ENCODE measurements around the gene EN2.

The EN2 gene

DNA sequence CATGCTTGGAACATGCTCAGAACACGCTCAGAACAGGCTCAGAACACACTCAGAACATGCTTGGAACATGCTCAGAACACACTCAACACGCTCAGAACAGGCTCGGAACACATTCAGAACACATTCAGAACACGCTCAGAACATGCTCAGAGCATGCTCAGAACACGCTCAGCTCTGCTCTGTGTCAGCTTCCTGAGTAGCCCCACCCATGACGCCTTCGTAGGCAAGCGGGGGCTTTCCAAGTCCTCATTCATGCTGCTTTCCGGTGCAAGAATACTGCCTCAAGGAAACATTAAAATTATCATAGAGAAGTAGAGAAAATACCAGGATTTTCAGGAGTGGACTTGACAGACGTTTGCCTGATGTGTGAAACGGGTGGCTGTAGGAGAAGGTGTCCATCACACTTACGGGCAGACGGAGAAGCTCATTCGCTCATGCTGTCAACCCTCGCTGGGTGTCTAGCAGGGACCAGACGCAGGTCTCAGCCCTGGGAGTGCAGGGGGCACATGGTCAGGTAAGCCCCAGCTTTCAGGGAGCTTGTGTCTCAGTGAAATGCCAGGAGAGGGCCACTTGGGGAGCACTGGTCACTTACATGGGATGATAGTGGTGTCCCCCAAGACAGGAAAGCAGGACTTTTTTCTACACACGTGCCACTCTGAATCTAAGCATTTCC lies 24.7 kb downstream of the EN2 start:
- no peak for DNase-seq (ENCODE audit: low read depth in 1 of 2, low spot score in 1 of 2)
- Histone ChIP-seq H3K27me3 (ENCODE audit: insufficient read depth, poor library complexity, severe bottlenecking) (peaks cover 16% of the 10 kb centered on the region), H3K27ac (replicated peaks) (no peak overlapping the region)

DNA sequence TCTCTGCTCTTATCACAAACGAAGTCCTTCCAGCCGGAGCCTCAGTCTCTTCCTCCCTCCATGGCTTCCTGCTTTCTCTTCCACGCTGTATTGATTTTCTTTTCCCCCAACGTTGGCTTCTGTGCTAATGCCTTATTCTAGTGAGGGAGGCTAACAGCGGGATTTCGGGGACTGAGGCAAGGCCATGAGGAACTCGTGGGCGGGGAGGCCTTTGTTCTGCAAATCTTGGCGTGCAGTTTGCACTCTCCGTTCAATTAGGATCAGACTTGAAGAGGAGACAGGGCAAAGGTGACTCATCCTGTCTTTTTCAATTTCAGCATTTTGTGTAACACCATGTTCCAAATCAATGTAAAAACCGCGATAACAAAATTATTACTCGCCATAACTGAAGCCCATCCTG lies 25.3 kb downstream of the EN2 start:
- Histone ChIP-seq H3K27me3 (ENCODE audit: insufficient read depth, poor library complexity, severe bottlenecking) (peaks cover 14% of the 10 kb centered on the region), H3K27ac (replicated peaks) (no peak overlapping the region), H3K4me3 (replicated peaks; ENCODE audit: insufficient read depth, low read length) (no peak overlapping the region)
- TF ChIP-seq, protein P1, sequence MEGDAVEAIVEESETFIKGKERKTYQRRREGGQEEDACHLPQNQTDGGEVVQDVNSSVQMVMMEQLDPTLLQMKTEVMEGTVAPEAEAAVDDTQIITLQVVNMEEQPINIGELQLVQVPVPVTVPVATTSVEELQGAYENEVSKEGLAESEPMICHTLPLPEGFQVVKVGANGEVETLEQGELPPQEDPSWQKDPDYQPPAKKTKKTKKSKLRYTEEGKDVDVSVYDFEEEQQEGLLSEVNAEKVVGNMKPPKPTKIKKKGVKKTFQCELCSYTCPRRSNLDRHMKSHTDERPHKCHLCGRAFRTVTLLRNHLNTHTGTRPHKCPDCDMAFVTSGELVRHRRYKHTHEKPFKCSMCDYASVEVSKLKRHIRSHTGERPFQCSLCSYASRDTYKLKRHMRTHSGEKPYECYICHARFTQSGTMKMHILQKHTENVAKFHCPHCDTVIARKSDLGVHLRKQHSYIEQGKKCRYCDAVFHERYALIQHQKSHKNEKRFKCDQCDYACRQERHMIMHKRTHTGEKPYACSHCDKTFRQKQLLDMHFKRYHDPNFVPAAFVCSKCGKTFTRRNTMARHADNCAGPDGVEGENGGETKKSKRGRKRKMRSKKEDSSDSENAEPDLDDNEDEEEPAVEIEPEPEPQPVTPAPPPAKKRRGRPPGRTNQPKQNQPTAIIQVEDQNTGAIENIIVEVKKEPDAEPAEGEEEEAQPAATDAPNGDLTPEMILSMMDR (IDR thresholded peaks at IDR 0.05; ENCODE audit: insufficient read depth, low read length) = no peak
- TF ChIP-seq GABPA (IDR thresholded peaks at IDR 0.05; ENCODE audit: low read depth) (no peak), SPI1 (IDR thresholded peaks at IDR 0.05; ENCODE audit: borderline replicate concordance, low read depth) (no peak), POLR2AphosphoS5 (IDR thresholded peaks at IDR 0.05; ENCODE audit: low read depth) (no peak)
- TF ChIP-seq, protein P2, sequence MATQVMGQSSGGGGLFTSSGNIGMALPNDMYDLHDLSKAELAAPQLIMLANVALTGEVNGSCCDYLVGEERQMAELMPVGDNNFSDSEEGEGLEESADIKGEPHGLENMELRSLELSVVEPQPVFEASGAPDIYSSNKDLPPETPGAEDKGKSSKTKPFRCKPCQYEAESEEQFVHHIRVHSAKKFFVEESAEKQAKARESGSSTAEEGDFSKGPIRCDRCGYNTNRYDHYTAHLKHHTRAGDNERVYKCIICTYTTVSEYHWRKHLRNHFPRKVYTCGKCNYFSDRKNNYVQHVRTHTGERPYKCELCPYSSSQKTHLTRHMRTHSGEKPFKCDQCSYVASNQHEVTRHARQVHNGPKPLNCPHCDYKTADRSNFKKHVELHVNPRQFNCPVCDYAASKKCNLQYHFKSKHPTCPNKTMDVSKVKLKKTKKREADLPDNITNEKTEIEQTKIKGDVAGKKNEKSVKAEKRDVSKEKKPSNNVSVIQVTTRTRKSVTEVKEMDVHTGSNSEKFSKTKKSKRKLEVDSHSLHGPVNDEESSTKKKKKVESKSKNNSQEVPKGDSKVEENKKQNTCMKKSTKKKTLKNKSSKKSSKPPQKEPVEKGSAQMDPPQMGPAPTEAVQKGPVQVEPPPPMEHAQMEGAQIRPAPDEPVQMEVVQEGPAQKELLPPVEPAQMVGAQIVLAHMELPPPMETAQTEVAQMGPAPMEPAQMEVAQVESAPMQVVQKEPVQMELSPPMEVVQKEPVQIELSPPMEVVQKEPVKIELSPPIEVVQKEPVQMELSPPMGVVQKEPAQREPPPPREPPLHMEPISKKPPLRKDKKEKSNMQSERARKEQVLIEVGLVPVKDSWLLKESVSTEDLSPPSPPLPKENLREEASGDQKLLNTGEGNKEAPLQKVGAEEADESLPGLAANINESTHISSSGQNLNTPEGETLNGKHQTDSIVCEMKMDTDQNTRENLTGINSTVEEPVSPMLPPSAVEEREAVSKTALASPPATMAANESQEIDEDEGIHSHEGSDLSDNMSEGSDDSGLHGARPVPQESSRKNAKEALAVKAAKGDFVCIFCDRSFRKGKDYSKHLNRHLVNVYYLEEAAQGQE (IDR thresholded peaks at IDR 0.05; ENCODE audit: insufficient replicate concordance, low read depth) = no peak
- DNase-seq (ENCODE audit: low read depth in 1 of 2, low spot score in 1 of 2) = no peak

More for the DNA sequence above, 24.7 kb downstream of the EN2 start:
- no peak overlapping the region for H3K4me3 ChIP-seq (replicated peaks; ENCODE audit: insufficient read depth, low read length)
- TF ChIP-seq, protein P2 (IDR thresholded peaks at IDR 0.05; ENCODE audit: insufficient replicate concordance, low read depth) = no peak
- TF ChIP-seq POLR2AphosphoS5 (IDR thresholded peaks at IDR 0.05; ENCODE audit: low read depth) (no peak), SPI1 (IDR thresholded peaks at IDR 0.05; ENCODE audit: borderline replicate concordance, low read depth) (no peak), GABPA (IDR thresholded peaks at IDR 0.05; ENCODE audit: low read depth) (no peak)
- TF ChIP-seq, protein P1 (IDR thresholded peaks at IDR 0.05; ENCODE audit: insufficient read depth, low read length) = no peak

DNA sequence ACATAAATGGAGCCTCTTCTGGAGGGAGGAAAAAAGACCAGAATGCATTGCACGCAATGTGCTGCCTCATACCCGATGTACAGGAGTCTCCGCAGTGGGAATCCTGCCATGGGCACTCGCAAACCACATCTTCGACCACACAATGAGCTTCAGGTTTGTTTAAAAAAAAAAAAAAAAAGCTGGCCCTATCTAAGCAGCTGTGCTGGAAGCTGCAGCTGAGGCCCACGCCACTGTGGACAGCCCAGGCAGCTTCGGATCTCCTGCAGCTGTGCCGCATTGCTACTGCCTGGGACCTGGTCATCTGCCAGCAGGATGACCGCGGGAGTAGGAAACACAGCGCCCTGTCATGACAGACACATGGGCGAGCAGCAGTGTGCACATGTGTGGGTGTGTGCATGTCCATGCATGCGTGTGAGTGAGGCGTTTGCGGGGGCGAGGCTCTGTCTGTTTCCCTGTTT lies 26.0 kb downstream of the EN2 start:
- Histone ChIP-seq H3K27ac (replicated peaks) (no peak overlapping the region), H3K4me3 (replicated peaks; ENCODE audit: insufficient read depth, low read length) (no peak overlapping the region), H3K27me3 (ENCODE audit: insufficient read depth, poor library complexity, severe bottlenecking) (peaks cover 11% of the 10 kb centered on the region)
- no peak for TF ChIP-seq GABPA (IDR thresholded peaks at IDR 0.05; ENCODE audit: low read depth)
- TF ChIP-seq, protein P2 (IDR thresholded peaks at IDR 0.05; ENCODE audit: insufficient replicate concordance, low read depth) = no peak
- TF ChIP-seq, protein P1 (IDR thresholded peaks at IDR 0.05; ENCODE audit: insufficient read depth, low read length) = no peak
- no peak for TF ChIP-seq POLR2AphosphoS5 (IDR thresholded peaks at IDR 0.05; ENCODE audit: low read depth)
- TF ChIP-seq SPI1 (IDR thresholded peaks at IDR 0.05; ENCODE audit: borderline replicate concordance, low read depth) = no peak
- DNase-seq (ENCODE audit: low read depth in 1 of 2, low spot score in 1 of 2) = no peak
